Activated T-helper 1 cell treated with anti-CD3 and anti-CD28 coated beads, Interleukin-12 subunit alpha, Interleukin-12 subunit beta, Interleukin-2, Interleukin-4 antibody, amounts not matched to agents 30 ng/mL and 10 ng/mL and 1 ng/mL, durations not matched to agents 14 hours and 24 hours and 36 hours (primary cell): Measurements from ENCODE around the gene ACSL4. TPM values are rescaled to one million over a fixed set of nuclear protein-coding genes. Genes with fewer than 3 reads are reported as not detected.
A peak's percentile ranks its signal among the peaks of the same experiment; 100 is the strongest.

Source experiments
- DNase-seq: peaks from one replicate; pipeline ENCODE4 v3.0.0; 2021; ENCODE audit warnings: low spot score
- H3K27ac Mint-ChIP-seq: one replicate; pipeline ENCODE4 v1.8.0; 2021; ENCODE audit warnings: mild to moderate bottlenecking, mixed read lengths
- H3K27me3 Mint-ChIP-seq: one replicate; pipeline ENCODE4 v1.8.0; 2022; ENCODE audit warnings: mild to moderate bottlenecking, moderate library complexity, mixed read lengths; ENCODE audit not compliant: insufficient read depth
- H3K36me3 Mint-ChIP-seq: one replicate; pipeline ENCODE4 v1.8.0; 2021; ENCODE audit warnings: low read depth, mixed read lengths
- H3K4me1 Mint-ChIP-seq: one replicate; pipeline ENCODE4 v1.8.0; 2021; ENCODE audit warnings: low read depth, mixed read lengths
- H3K4me3 Mint-ChIP-seq: one replicate; pipeline ENCODE4 v1.8.0; 2021; ENCODE audit warnings: mild to moderate bottlenecking, moderate library complexity, mixed read lengths
- H3K9me3 Mint-ChIP-seq: one replicate; pipeline ENCODE4 v1.8.0; 2021; ENCODE audit warnings: mixed read lengths
- intact Hi-C: fragments of 100-400 bp; cut with micrococcal nuclease; formaldehyde crosslinking; loops from one replicate; pipeline ENCODE4 v1.15.1; 2024
- total RNA-seq: library from RNA; stranded (reverse); gene quantifications from 2 replicates; pipeline ENCODE4 v1.2.3, GENCODE V29; 2022

The ACSL4 gene
- total RNA-seq, 1 donor from 2014 or later: 77.3 TPM

- DNase-seq: no peak
- Mint-ChIP-seq H3K9me3 (no peaks in the 10 kb centered on the region), H3K4me3 (no peak overlapping the region), H3K4me1 (peaks cover 30% of the 10 kb centered on the region), H3K36me3 (peaks cover 8% of the 10 kb centered on the region), H3K27ac (no peak overlapping the region), H3K27me3 (no peaks in the 10 kb centered on the region)
- intact Hi-C loops: no loop called here
Observed at GRCh38 chrX:109716431-109717028, 16.5 kb downstream of the ACSL4 start.

DNA sequence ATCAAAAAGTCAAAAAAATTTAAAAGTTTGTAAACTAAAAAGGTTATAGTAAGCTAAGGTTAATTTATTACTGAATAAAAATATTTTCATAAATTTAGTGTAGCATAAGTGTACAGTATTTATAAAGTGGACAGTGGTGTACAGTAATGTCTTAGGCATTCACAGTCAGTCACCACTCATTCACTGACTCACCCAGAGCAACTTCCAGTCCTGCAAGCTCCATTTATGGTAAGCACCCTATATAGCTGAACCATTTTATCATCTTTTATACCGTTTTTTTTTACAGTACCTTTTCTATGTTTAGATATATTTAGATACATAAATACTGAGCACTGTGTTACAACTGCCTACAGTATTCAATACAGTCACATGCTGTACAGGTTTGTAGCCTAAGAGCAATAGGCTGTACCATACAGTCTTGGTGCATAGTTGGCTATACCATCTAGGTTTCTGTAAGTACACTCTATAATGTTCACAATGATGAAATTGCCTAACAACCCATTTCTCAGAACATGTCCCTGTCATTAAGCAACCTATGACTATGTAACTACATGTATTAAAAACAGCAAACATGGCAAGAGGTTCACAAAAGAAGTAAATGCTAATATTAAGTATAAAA is 18.6 kb downstream of the ACSL4 start:
- DNase-seq: no peak

DNA sequence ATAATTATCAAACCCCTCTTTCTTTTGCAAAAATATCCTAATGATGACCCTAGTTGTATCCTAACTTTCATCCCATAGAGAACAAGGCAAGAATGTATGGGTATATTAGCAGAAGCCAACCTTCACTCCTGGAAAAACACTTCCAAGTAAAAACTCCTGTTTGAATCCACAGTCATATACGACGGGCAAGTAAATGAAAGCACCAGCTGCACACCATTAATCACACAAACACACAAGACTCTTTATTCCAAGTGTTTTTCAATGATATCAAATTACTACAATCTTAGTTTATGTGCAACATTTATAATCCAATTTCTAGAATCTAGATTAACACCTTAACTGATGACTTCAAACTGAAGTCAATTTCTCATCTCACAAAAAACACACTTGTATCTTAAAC is 22.9 kb downstream of the ACSL4 start:
- Mint-ChIP-seq H3K27ac (no peak overlapping the region), H3K9me3 (no peaks in the 10 kb centered on the region), H3K36me3 (peaks cover 1% of the 10 kb centered on the region), H3K4me3 (no peak overlapping the region), H3K27me3 (no peaks in the 10 kb centered on the region), H3K4me1 (peaks cover 63% of the 10 kb centered on the region)
- intact Hi-C loops: loop anchor here (5.0 kb wide), 1 partner anchor 223 kb away; no protein-coding TSS in a partner anchor
- no peak for DNase-seq

More for the DNA sequence above, 18.6 kb downstream of the ACSL4 start:
- intact Hi-C loops: loop anchor here (5.0 kb wide), 1 partner anchor 227 kb away; no protein-coding TSS in a partner anchor
- no peak overlapping the region for H3K27ac Mint-ChIP-seq
- peaks cover 38% of the 10 kb centered on the region for H3K4me1 Mint-ChIP-seq
- H3K36me3 Mint-ChIP-seq: peaks cover 3% of the 10 kb centered on the region
- H3K9me3 Mint-ChIP-seq: no peaks in the 10 kb centered on the region
- H3K27me3 Mint-ChIP-seq: no peaks in the 10 kb centered on the region
- H3K4me3 Mint-ChIP-seq: no peak overlapping the region

DNA sequence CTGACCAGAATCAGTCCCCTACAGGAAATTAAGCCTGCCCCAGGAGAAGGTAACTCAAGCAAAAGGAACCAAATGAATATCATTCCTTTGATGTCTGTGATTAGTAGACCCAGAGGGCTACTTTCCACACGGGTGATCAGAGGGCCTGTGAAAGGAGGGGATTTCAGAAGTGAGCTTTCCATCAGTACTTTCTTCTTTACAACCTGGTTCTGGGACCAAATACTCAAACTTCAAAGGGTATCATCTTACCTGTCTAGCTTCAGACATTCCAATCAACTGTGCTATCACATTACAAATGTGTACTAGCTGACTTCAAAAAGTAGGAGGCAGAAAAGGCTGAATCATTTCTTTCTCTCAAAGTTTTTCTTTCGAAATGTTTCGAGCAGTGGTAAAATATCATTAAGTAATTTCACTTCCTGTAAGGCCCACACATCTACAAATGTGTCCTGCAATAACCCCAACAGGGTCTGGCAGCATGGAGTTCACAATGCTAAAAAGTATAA is 23.9 kb downstream of the ACSL4 start:
- H3K27me3 Mint-ChIP-seq: no peaks in the 10 kb centered on the region
- H3K4me1 Mint-ChIP-seq: peaks cover 73% of the 10 kb centered on the region
- no peaks in the 10 kb centered on the region for H3K9me3 Mint-ChIP-seq
- peak overlapping the region; percentile 74 for H3K27ac Mint-ChIP-seq
- no peak for DNase-seq
- intact Hi-C loops: loop anchor here (1.0 to 10.0 kb wide), 7 partner anchors 14 to 177 kb away; partner anchors contain the start of gene NXT2
- H3K4me3 Mint-ChIP-seq: peak overlapping the region; percentile 48
- H3K36me3 Mint-ChIP-seq: peaks cover 8% of the 10 kb centered on the region

DNA sequence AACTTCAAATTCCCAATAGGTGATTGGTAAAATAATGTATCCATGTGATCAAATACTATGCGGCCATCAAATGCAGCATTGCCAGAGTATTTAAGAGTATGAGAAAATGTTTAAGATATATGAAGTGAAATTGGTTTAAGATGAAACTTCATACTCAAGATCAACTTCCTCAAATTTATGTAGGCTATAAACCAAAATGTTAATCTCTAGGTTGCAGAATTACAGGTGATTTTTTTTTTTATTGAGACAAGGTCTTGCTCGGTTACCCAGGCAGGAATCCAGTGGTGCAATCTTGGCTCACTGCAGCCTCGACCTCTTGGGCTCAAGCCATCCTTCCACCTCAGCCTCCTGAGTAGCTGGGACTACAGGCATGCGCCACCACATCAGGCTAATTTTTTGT is 25.3 kb downstream of the ACSL4 start:
- Mint-ChIP-seq H3K4me3 (no peak overlapping the region), H3K27ac (no peak overlapping the region), H3K36me3 (peaks cover 8% of the 10 kb centered on the region), H3K27me3 (no peaks in the 10 kb centered on the region), H3K4me1 (peaks cover 69% of the 10 kb centered on the region), H3K9me3 (no peaks in the 10 kb centered on the region)
- intact Hi-C loops: loop anchor here (2.0 to 10.0 kb wide), 5 partner anchors 13 to 170 kb away; partner anchors contain the start of gene NXT2
- no peak for DNase-seq

GRCh38 chrX:109707319-109707718 is 25.7 kb downstream of the ACSL4 start:
- Mint-ChIP-seq H3K27me3 (no peaks in the 10 kb centered on the region), H3K9me3 (no peaks in the 10 kb centered on the region), H3K27ac (no peak overlapping the region), H3K4me1 (peaks cover 68% of the 10 kb centered on the region), H3K36me3 (peaks cover 9% of the 10 kb centered on the region), H3K4me3 (peak overlapping the region; percentile 65)
- intact Hi-C loops: loop anchor here (5.0 to 10.0 kb wide), 4 partner anchors 53 to 170 kb away; partner anchors contain the start of gene NXT2
- no peak for DNase-seq

DNA sequence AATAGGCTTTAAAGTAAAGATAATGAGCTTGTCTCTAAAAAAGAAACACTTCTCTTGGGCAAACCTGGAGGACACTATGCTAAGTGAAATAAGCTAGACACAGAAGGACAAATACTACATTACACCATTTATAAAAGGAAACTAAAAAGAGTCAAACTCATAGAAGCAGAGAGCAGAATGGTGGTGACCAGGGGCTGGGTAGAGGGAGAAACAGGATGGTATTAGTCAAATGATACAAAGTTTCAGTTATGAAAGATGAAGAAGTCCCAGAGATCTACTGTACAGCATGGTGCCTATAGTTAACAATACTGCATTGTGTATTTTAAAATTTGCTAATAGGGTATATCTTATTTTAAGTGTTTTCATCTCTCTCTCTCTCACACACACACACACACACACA is 28.5 kb downstream of the ACSL4 start:
- no peaks in the 10 kb centered on the region for H3K27me3 Mint-ChIP-seq
- intact Hi-C loops: loop anchor here (10.0 kb wide), 1 partner anchor 50 kb away; no protein-coding TSS in a partner anchor
- DNase-seq: no peak
- H3K9me3 Mint-ChIP-seq: no peaks in the 10 kb centered on the region
- H3K27ac Mint-ChIP-seq: peak overlapping the region; percentile 4
- H3K36me3 Mint-ChIP-seq: peaks cover 13% of the 10 kb centered on the region
- peak overlapping the region; percentile 6 for H3K4me3 Mint-ChIP-seq
- peaks cover 54% of the 10 kb centered on the region for H3K4me1 Mint-ChIP-seq

- intact Hi-C loops: no loop called here
- Mint-ChIP-seq H3K27me3 (no peaks in the 10 kb centered on the region), H3K4me1 (peaks cover 24% of the 10 kb centered on the region), H3K27ac (no peak overlapping the region), H3K36me3 (peaks cover 4% of the 10 kb centered on the region), H3K9me3 (no peaks in the 10 kb centered on the region), H3K4me3 (no peak overlapping the region)
- no peak for DNase-seq
Observed at GRCh38 chrX:109697855-109698254, 35.2 kb downstream of the ACSL4 start.

GRCh38 chrX:109696146-109696740 is 36.8 kb downstream of the ACSL4 start:
- H3K4me3 Mint-ChIP-seq: no peak overlapping the region
- no peaks in the 10 kb centered on the region for H3K36me3 Mint-ChIP-seq
- intact Hi-C loops: no loop called here
- H3K27me3 Mint-ChIP-seq: no peaks in the 10 kb centered on the region
- no peaks in the 10 kb centered on the region for H3K9me3 Mint-ChIP-seq
- DNase-seq: no peak
- H3K4me1 Mint-ChIP-seq: peaks cover 18% of the 10 kb centered on the region
- no peak overlapping the region for H3K27ac Mint-ChIP-seq

GRCh38 chrX:109695637-109696036 is 37.4 kb downstream of the ACSL4 start:
- Mint-ChIP-seq H3K4me1 (peaks cover 18% of the 10 kb centered on the region), H3K36me3 (no peaks in the 10 kb centered on the region), H3K27me3 (no peaks in the 10 kb centered on the region), H3K9me3 (no peaks in the 10 kb centered on the region), H3K4me3 (no peak overlapping the region), H3K27ac (no peak overlapping the region)
- no peak for DNase-seq
- intact Hi-C loops: loop anchor here (2.0 kb wide), 1 partner anchor 13 kb away; no protein-coding TSS in a partner anchor

- Mint-ChIP-seq H3K4me1 (peaks cover 14% of the 10 kb centered on the region), H3K27ac (no peak overlapping the region), H3K27me3 (no peaks in the 10 kb centered on the region), H3K9me3 (no peaks in the 10 kb centered on the region), H3K36me3 (no peaks in the 10 kb centered on the region), H3K4me3 (no peak overlapping the region)
- DNase-seq: no peak
- intact Hi-C loops: no loop called here
Observed at GRCh38 chrX:109691752-109692151, 41.3 kb downstream of the ACSL4 start.

DNA sequence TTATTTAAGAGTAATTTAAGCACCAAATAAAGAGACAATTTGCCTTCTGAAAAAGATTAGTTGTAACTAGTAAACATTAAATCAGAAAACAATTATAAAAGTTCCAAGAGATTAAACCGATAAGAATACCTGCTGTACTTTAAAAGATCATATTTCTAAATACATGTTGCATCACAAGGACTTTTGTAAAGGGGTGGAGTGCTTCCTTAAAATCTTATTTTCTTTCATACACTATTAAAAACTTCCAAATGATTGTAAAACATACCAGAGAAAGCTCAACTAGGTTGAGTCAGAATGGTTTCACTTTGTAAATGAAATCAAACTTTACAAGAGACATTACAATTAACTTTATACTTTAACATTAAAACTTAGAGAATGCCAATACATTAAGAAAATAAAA is 41.8 kb downstream of the ACSL4 start:
- H3K4me1 Mint-ChIP-seq: peaks cover 9% of the 10 kb centered on the region
- intact Hi-C loops: no loop called here
- no peak overlapping the region for H3K4me3 Mint-ChIP-seq
- DNase-seq: no peak
- no peak overlapping the region for H3K27ac Mint-ChIP-seq
- H3K9me3 Mint-ChIP-seq: no peaks in the 10 kb centered on the region
- H3K27me3 Mint-ChIP-seq: no peaks in the 10 kb centered on the region
- no peaks in the 10 kb centered on the region for H3K36me3 Mint-ChIP-seq

DNA sequence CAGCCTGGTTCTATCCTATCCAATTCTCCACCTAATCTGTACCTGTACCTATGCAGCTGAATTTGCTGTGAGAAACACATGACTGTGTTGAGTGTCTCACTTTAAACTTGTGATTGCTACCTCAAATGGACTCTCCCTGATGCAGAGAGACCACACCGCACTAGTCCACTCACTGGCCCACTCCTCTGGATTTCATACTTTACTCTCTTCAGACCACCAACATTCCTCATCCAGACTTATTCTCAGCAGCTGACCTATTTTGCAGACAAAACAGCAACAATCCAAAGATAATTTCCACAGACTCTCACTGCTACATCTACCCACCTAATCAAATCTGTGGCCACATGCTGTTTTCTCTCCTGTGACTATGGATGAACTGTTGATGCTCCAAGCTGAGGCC is 45.2 kb downstream of the ACSL4 start:
- intact Hi-C loops: no loop called here
- Mint-ChIP-seq H3K27ac (no peak overlapping the region), H3K9me3 (no peaks in the 10 kb centered on the region), H3K4me1 (peaks cover 11% of the 10 kb centered on the region), H3K4me3 (no peak overlapping the region), H3K27me3 (no peaks in the 10 kb centered on the region), H3K36me3 (peaks cover 8% of the 10 kb centered on the region)
- no peak for DNase-seq
